GM12873 (cell line): ENCODE measurements around the gene BCL2L2.

Experiments
- TF ChIP-seq, protein P1 (sequence below): IDR thresholded peaks from 2 replicates; pipeline ENCODE4 v1.5.1; 2012; ENCODE audit warnings: low read depth, mild to moderate bottlenecking, moderate library complexity, low read length, control low read depth; ENCODE audit not compliant: insufficient read depth; ENCODE audit errors: missing control alignments

BCL2L2 gene

DNA sequence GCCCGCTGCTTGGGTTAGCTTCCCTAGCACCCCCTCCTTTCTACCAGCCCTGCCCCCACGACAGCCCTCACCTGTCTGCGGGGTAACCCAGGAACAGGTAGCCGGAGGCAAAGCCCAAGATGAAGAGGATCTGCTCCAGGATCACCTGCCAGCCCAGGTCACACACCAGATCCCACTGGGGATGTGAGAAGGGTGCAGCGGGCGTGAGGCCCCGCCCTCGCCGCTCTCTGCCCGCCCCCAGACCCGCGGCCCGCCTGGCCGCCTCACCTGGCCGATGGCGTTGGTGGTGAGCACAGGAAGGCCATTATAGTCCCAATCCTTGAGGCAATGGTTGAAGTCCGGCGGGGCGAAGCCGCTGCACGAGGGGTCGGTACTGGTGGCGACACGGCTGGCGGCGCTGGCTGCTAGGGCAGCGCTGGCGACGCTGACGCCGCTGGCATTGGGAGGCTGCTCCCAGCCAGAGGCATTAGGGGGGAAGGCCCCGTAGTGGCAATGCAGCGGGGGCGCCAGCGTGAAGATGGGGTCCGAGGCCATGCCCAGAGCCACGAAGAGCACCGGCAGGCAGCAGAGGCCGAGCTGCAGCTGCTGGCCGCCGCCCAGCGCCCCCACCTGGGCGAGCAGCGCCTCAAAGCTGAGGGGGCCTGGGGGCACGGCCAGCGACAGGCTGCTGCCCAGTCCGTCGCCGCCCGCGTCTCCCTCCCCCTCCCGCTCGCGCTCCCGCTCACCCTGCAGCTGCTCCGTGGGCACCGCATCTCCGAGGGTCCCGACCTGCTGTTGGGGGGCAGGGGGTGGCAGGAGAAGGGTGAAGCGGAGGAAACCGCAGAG is 45.3 kb downstream of the BCL2L2 start:
- TF ChIP-seq, protein P1, sequence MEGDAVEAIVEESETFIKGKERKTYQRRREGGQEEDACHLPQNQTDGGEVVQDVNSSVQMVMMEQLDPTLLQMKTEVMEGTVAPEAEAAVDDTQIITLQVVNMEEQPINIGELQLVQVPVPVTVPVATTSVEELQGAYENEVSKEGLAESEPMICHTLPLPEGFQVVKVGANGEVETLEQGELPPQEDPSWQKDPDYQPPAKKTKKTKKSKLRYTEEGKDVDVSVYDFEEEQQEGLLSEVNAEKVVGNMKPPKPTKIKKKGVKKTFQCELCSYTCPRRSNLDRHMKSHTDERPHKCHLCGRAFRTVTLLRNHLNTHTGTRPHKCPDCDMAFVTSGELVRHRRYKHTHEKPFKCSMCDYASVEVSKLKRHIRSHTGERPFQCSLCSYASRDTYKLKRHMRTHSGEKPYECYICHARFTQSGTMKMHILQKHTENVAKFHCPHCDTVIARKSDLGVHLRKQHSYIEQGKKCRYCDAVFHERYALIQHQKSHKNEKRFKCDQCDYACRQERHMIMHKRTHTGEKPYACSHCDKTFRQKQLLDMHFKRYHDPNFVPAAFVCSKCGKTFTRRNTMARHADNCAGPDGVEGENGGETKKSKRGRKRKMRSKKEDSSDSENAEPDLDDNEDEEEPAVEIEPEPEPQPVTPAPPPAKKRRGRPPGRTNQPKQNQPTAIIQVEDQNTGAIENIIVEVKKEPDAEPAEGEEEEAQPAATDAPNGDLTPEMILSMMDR: peak; percentile 9

DNA sequence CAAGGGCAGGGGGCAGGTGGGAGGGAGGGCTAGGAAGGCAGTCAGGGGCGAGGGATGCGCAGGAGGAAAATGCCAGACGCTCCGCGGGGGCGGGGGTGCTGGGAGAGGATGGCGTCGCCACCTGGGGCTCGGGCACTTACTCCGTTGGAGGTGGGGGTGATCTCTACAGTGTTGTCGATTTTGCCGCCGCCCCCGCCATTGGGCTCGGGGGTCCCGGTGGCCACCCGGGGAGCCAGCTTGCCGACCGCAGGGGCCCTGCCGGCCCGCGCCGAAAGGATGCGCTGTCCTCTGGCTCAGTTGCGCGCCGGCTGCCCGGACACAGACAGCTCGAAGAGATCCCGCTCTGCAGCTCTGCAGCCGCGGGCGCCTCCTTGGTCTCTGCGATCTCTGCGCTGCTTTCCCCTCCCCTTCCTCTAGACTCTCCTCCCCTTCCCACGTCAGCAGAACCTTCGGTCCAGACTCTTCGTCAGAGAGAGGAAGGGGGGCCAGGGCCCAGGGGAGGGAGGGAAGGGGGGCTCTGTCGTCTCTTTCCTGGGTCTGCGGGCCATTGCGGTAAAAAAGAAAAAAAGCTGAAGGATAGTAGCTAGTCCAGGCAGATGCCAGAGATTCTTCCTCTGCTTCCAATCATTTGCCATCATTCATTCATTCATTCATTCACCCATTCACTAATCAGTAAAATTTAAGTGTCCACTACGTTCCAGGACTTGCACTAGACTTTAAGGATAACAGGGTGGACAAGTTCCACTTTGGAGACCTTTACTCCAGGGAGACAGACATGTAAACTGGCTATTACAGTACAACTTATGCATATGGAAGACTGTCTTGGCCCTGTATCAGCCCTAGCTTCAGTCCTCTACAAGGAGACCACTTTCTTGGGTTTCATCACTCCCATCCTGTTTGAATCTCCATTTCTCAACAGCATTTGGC is 46.1 kb downstream of the BCL2L2 start, which contains the start of gene SLC22A17:
Gene SLC22A17 (minus strand): TSS at position 382 of the 927 bp plus-strand sequence.
- TF ChIP-seq, protein P1: no peak

DNA sequence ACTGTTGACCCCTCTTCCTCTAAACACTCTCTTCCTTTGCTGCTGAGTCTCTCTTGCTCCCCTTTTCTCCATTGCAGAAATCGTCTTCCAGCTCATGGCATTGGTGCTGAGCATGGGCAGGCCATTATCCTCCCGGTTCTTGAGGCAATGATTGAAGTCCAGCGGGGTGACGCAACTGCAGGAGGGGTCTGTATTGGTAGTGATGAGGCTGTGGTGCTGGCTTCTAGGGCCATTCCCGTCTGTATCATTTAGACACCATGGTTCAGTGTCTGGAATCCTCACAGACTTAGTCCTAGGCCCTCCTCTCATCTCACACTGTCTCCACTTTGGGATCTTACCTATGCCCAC is 46.8 kb downstream of the BCL2L2 start:
- TF ChIP-seq, protein P1: no peak

DNA sequence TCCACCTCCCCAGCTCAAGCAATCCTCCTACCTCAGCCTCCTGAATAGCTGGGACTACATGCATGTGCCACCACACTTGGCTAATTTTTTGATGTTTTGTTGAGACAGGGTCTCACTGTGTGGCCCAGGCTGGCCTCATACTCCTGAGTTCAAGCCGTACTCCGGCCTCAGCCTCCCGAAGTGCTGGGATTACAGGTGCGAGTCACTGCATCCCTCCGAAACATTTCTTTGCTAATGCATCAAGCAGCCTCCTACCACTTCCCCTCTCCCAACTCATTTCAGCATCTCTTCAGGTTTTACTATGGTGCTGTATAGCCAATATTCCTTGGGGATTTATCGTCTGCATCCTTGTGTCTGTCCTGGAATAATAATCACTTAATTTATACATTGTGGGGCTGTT is 48.4 kb downstream of the BCL2L2 start:
- TF ChIP-seq, protein P1: no peak

DNA sequence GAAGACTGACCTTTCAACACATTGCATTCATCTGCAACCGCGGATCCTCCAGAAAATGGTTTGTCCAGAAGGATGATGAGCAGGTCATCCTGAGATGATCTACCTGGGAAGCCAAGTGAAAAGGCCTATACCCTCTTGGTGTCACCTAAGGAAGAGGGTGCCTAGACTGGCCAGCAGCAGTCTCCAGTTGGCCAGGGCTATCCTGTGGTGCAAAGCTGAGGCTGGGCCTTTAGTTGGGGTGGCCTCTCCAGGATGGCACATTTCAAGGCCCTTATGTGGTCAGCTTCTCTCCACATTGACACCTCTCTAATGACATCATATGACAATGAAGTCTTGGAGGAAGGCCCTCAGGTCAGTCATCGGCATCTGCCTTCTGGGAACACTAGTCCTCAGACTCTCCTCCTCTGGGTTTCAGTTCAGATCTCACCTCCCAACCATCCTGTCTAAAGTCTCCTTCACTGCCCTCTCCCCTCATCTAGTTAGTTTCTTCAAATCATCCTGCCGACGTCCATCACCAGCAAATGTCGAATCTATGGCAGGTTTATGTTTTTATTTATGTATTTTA is 49.3 kb downstream of the BCL2L2 start:
- TF ChIP-seq, protein P1: no peak

GRCh38 chr14:23356662-23357061 is 50.0 kb downstream of the BCL2L2 start:
- TF ChIP-seq, protein P1: no peak

DNA sequence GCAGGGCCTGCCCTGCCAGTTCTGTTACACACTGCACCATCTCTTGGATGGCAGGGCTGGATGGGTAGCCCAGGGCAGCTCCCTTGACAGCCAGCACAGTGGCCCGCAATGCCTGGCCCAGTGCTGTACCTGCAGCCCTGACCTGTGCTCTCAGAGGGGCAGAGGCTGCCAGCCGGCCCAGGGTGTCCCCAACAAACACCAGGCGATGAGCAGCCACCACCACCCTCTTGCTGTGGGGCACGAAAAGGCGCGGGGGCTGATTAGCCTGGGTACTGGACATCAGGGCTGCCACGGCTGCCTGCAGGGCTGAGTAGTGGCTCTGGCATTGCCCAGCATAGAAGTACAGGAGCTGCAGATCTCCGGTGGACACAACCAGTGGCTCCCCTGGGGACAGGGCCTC is 50.6 kb downstream of the BCL2L2 start:
- TF ChIP-seq, protein P1: no peak
